ENCODE results near the gene AGPAT4. TPM values are rescaled to one million over a fixed set of nuclear protein-coding genes. Genes with fewer than 3 reads are reported as not detected.
"Not testable (repeated sequence)": the region's sequence is repeated elsewhere in the genome, so short reads cannot be mapped to it uniquely, and the experiment has no call there.

The AGPAT4 gene
- total RNA-seq, 1 experiment from 2014 or later = 9.2 TPM

- Mint-ChIP-seq H3K4me3 (ENCODE audit: unreplicated experiment) (no peak overlapping the region), H3K27me3 (ENCODE audit: insufficient read depth, unreplicated experiment) (no peaks in the 10 kb centered on the region), H3K36me3 (ENCODE audit: insufficient read depth, unreplicated experiment) (peaks cover 18% of the 10 kb centered on the region), H3K9me3 (ENCODE audit: unreplicated experiment) (peaks cover 15% of the 10 kb centered on the region), H3K27ac (ENCODE audit: unreplicated experiment) (no peak overlapping the region), H3K4me1 (ENCODE audit: low read depth, unreplicated experiment) (no peaks in the 10 kb centered on the region)
- H3K4me1 ChIP-seq = no peaks in the 10 kb centered on the region
- H3K36me3 ChIP-seq (ENCODE audit: control insufficient read depth, insufficient read depth, low read length) = no peaks in the 10 kb centered on the region
- intact Hi-C loops (cut with micrococcal nuclease; ENCODE audit: unreplicated experiment) = no loop called here
- H3K9me3 ChIP-seq = peaks cover 4% of the 10 kb centered on the region; the same call in 1 of the 2 replicates
- H3K27me3 ChIP-seq (replicated peaks; ENCODE audit: control insufficient read depth, insufficient read depth, low read length) = no peaks in the 10 kb centered on the region
- H3K4me3 ChIP-seq (ENCODE audit: low read depth, low read length) = no peak overlapping the region
- no peak for TF ChIP-seq CTCF (IDR thresholded peaks at IDR 0.05; ENCODE audit: insufficient read depth in 1 of 2, low read depth in 1 of 2, low read length in 1 of 2, severe bottlenecking in 1 of 2, unreplicated experiment in 1 of 2)
- no peak for DNase-seq
- ChIA-PET POLR2A (no interaction called here), CTCF (no interaction called here)
- BruUV-seq (replicated peaks) = no TSS peak
These were observed 145.6 kb downstream of the AGPAT4 start for GRCh38 chr6:161128230-161128629.

- H3K36me3 ChIP-seq (ENCODE audit: control insufficient read depth, insufficient read depth, low read length) = no peaks in the 10 kb centered on the region
- no peak for DNase-seq
- H3K27me3 ChIP-seq (replicated peaks; ENCODE audit: control insufficient read depth, insufficient read depth, low read length) = no peaks in the 10 kb centered on the region
- Mint-ChIP-seq H3K27ac (ENCODE audit: unreplicated experiment) (no peak overlapping the region), H3K27me3 (ENCODE audit: insufficient read depth, unreplicated experiment) (no peaks in the 10 kb centered on the region), H3K4me1 (ENCODE audit: low read depth, unreplicated experiment) (no peaks in the 10 kb centered on the region), H3K9me3 (ENCODE audit: unreplicated experiment) (peaks cover 15% of the 10 kb centered on the region), H3K36me3 (ENCODE audit: insufficient read depth, unreplicated experiment) (peaks cover 19% of the 10 kb centered on the region), H3K4me3 (ENCODE audit: unreplicated experiment) (no peak overlapping the region)
- CTCF ChIA-PET = no interaction called here
- no peak overlapping the region for H3K4me3 ChIP-seq (ENCODE audit: low read depth, low read length)
- peaks cover 4% of the 10 kb centered on the region; the same call in 1 of the 2 replicates for H3K9me3 ChIP-seq
- TF ChIP-seq CTCF (IDR thresholded peaks at IDR 0.05; ENCODE audit: insufficient read depth in 1 of 2, low read depth in 1 of 2, low read length in 1 of 2, severe bottlenecking in 1 of 2, unreplicated experiment in 1 of 2) = no peak
- H3K4me1 ChIP-seq = no peaks in the 10 kb centered on the region
- POLR2A ChIA-PET = no interaction called here
- no TSS peak for BruUV-seq (replicated peaks)
- intact Hi-C loops (cut with micrococcal nuclease; ENCODE audit: unreplicated experiment) = no loop called here
These were observed 146.7 kb downstream of the AGPAT4 start for GRCh38 chr6:161127071-161127740.

GRCh38 chr6:161125591-161125990 is 148.3 kb downstream of the AGPAT4 start:
- TF ChIP-seq CTCF (IDR thresholded peaks at IDR 0.05; ENCODE audit: insufficient read depth in 1 of 2, low read depth in 1 of 2, low read length in 1 of 2, severe bottlenecking in 1 of 2, unreplicated experiment in 1 of 2) = no peak
- DNase-seq = no peak
- H3K9me3 Mint-ChIP-seq (ENCODE audit: unreplicated experiment) = peaks cover 15% of the 10 kb centered on the region
- ChIA-PET CTCF (no interaction called here), POLR2A (no interaction called here)
- Histone ChIP-seq H3K9me3 (peaks cover 4% of the 10 kb centered on the region; the same call in 1 of the 2 replicates), H3K36me3 (ENCODE audit: control insufficient read depth, insufficient read depth, low read length) (no peaks in the 10 kb centered on the region), H3K27me3 (replicated peaks; ENCODE audit: control insufficient read depth, insufficient read depth, low read length) (no peaks in the 10 kb centered on the region), H3K4me1 (no peaks in the 10 kb centered on the region), H3K4me3 (ENCODE audit: low read depth, low read length) (no peak overlapping the region)
- intact Hi-C loops (cut with micrococcal nuclease; ENCODE audit: unreplicated experiment) = no loop called here
- no TSS peak for BruUV-seq (replicated peaks)
- peaks cover 22% of the 10 kb centered on the region for H3K36me3 Mint-ChIP-seq (ENCODE audit: insufficient read depth, unreplicated experiment)
- no peaks in the 10 kb centered on the region for H3K4me1 Mint-ChIP-seq (ENCODE audit: low read depth, unreplicated experiment)
- no peak overlapping the region for H3K4me3 Mint-ChIP-seq (ENCODE audit: unreplicated experiment)
- H3K27me3 Mint-ChIP-seq (ENCODE audit: insufficient read depth, unreplicated experiment) = no peaks in the 10 kb centered on the region
- no peak overlapping the region for H3K27ac Mint-ChIP-seq (ENCODE audit: unreplicated experiment)

- intact Hi-C loops (cut with micrococcal nuclease; ENCODE audit: unreplicated experiment) = not testable (repeated sequence)
These were observed 150.5 kb downstream of the AGPAT4 start for GRCh38 chr6:161123319-161123718.

More at GRCh38 chr6:161123319-161123718, 150.5 kb downstream of the AGPAT4 start:
- H3K4me3 Mint-ChIP-seq (ENCODE audit: unreplicated experiment); H3K36me3 ChIP-seq (ENCODE audit: control insufficient read depth, insufficient read depth, low read length); H3K4me1 ChIP-seq; H3K27me3 ChIP-seq (replicated peaks; ENCODE audit: control insufficient read depth, insufficient read depth, low read length); H3K4me3 ChIP-seq (ENCODE audit: low read depth, low read length); H3K27ac Mint-ChIP-seq (ENCODE audit: unreplicated experiment); H3K4me1 Mint-ChIP-seq (ENCODE audit: low read depth, unreplicated experiment); DNase-seq; H3K27me3 Mint-ChIP-seq (ENCODE audit: insufficient read depth, unreplicated experiment); POLR2A ChIA-PET; BruUV-seq (replicated peaks); H3K9me3 ChIP-seq; CTCF ChIA-PET: not testable (repeated sequence)
- H3K36me3 Mint-ChIP-seq (ENCODE audit: insufficient read depth, unreplicated experiment) = peaks cover 20% of the 10 kb centered on the region
- H3K9me3 Mint-ChIP-seq (ENCODE audit: unreplicated experiment) = peaks cover 25% of the 10 kb centered on the region
